Measurements from ENCODE around the gene LGI1.

DNA sequence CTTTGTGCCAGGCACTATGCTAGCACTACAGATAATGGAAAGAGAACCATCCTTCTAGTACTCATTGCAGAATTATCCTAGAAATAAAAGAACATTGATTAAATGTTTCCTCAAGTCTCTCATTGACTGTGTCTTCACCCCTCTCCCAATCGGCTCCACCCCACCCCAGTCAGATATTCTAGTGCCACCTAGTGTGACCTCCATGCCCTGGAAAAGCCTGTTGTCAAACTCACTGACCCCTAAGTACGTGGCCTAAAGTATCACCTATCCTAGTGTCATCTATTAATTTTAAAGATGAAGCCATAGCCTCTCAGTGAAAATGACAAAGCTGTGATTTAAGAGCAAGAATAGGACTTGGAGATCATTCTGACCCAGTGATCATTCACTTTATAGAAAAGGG is 26.3 kb downstream of the LGI1 start:
- no peak for TF ChIP-seq GTF2F1 (IDR thresholded peaks at IDR 0.05; ENCODE audit: borderline replicate concordance, low read depth, low read length)
- TF ChIP-seq HDAC2 (IDR thresholded peaks at IDR 0.05; ENCODE audit: borderline replicate concordance in 1 of 2, low read depth in 2 of 2, low read length in 2 of 2), result no peak
- no peak for TF ChIP-seq SIX5 (IDR thresholded peaks at IDR 0.05; ENCODE audit: low read depth, low read length)
- TF ChIP-seq, protein P1, sequence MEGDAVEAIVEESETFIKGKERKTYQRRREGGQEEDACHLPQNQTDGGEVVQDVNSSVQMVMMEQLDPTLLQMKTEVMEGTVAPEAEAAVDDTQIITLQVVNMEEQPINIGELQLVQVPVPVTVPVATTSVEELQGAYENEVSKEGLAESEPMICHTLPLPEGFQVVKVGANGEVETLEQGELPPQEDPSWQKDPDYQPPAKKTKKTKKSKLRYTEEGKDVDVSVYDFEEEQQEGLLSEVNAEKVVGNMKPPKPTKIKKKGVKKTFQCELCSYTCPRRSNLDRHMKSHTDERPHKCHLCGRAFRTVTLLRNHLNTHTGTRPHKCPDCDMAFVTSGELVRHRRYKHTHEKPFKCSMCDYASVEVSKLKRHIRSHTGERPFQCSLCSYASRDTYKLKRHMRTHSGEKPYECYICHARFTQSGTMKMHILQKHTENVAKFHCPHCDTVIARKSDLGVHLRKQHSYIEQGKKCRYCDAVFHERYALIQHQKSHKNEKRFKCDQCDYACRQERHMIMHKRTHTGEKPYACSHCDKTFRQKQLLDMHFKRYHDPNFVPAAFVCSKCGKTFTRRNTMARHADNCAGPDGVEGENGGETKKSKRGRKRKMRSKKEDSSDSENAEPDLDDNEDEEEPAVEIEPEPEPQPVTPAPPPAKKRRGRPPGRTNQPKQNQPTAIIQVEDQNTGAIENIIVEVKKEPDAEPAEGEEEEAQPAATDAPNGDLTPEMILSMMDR (IDR thresholded peaks at IDR 0.05; ENCODE audit: control extremely low read depth in 1 of 3, insufficient read depth in 1 of 3, low read depth in 1 of 3, low read length in 3 of 3), result peak in 1 of 3 experiments; percentile 1; a peak in 1 of 4 replicates
- TF ChIP-seq, protein P2, sequence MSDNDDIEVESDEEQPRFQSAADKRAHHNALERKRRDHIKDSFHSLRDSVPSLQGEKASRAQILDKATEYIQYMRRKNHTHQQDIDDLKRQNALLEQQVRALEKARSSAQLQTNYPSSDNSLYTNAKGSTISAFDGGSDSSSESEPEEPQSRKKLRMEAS (IDR thresholded peaks at IDR 0.05), result no peak
- TF ChIP-seq, protein P3, sequence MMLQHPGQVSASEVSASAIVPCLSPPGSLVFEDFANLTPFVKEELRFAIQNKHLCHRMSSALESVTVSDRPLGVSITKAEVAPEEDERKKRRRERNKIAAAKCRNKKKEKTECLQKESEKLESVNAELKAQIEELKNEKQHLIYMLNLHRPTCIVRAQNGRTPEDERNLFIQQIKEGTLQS (IDR thresholded peaks at IDR 0.05; ENCODE audit: insufficient read depth, low read depth, low read length), result no peak
- TF ChIP-seq POLR2AphosphoS5 (IDR thresholded peaks at IDR 0.05; ENCODE audit: low read depth, low read length), result no peak
- no peak for TF ChIP-seq SP2 (IDR thresholded peaks at IDR 0.05; ENCODE audit: low read length)
- no peak for TF ChIP-seq POLR2A (IDR thresholded peaks at IDR 0.05; ENCODE audit: control extremely low read depth in 1 of 2, low read depth in 2 of 2, low read length in 2 of 2)
- TF ChIP-seq CEBPB (IDR thresholded peaks at IDR 0.05; ENCODE audit: low read depth, low read length), result no peak
- no peak for TF ChIP-seq MAFK (IDR thresholded peaks at IDR 0.05; ENCODE audit: low read depth, low read length)
